ENCODE data around the gene ADAD1. TPM values are rescaled to one million over a fixed set of nuclear protein-coding genes. Genes with fewer than 3 reads are reported as not detected.

Gene ADAD1
- total RNA-seq, 1 experiment from 2014 or later: not detected

GRCh38 chr4:122456231-122457116 lies 77.7 kb downstream of the ADAD1 start, which contains the start of gene IL2:
Gene IL2, minus strand, starts transcription at chr4:122456725. Its CDS starts 285 bp downstream, at chr4:122456440.
- DNase-seq (ENCODE audit: low spot score): no peak

- peak; percentile 23 for DNase-seq (ENCODE audit: low spot score)
Observed at GRCh38 chr4:122458625-122459024, 79.8 kb downstream of the ADAD1 start.

DNA sequence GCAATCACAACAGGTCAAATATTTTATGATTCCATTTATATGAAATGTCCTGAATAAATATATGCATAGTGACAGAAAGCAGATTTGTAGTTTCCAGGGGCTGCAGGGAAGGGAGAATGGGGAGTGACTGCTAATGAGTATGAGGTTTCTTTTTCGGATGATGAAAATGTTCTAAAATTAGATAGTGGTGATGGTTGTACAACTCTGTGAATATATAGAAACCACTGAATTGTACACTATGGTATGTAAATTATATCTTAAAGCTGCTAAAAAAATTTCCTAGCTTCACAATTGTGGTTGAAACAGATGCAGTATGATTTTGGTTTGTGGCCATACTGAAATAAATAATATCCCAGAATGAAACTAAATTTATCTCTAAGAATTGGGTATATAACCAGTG lies 90.6 kb downstream of the ADAD1 start:
- DNase-seq (ENCODE audit: low spot score): no peak

DNA sequence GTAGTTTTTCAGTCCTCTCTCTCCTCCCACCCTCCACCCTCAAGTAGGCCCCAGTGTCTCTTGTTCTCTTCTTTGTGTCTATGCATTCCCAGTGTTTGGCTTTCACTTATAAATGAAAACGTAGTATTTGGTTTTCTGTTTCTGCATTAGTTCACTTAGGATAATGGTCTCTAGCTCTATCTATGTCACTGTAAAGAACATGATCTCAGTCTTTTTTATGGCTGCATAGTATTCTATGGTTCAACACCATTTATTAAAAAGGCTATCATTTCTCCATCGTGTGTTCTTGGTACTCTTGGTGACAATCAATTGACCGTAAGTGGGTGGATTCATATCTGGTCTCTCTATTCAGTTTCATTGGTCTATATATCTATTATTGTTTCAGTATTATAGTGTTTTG lies 96.4 kb downstream of the ADAD1 start:
- no peak for DNase-seq (ENCODE audit: low spot score)

GRCh38 chr4:122476126-122476525 lies 97.3 kb downstream of the ADAD1 start:
- no peak for DNase-seq (ENCODE audit: low spot score)

DNA sequence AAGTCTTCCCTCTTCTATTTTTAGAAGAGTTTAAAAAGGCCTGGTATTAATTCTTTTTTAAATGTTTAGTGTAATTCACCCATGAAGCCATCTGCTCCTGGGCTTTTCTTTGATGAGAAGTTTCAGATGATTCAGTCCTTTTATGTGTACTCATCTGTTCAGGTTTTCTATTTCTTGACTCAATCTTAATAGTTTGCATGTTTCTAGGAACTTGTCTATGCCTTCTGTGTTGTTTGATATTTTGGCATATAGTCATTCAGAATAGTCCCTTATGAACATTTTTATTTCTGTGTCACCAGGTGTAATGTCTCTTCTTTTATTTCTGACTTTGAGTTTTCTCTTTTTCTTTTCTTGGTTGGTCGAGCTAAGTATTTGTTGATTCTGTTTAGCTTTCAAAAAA lies 97.9 kb downstream of the ADAD1 start:
- DNase-seq (ENCODE audit: low spot score): no peak

Other genes starting within 250 kb of the ADAD1 start
- 21.4 and 22.0 TPM in 2 replicates for gene BLTP1, start 226.7 kb upstream of the ADAD1 start, total RNA-seq (2014; rRNA removed; shearing (Covaris generic))
- gene IL2, start 77.7 kb downstream of the ADAD1 start, total RNA-seq (2014; rRNA removed; shearing (Covaris generic)): not detected in 2 replicates
- gene IL21, start 242.1 kb downstream of the ADAD1 start, total RNA-seq (2014; rRNA removed; shearing (Covaris generic)): not detected in 2 replicates